ENCODE measurements around the gene POU3F3. TPM values are rescaled to one million over a fixed set of nuclear protein-coding genes. Genes with fewer than 3 reads are reported as not detected.

Gene POU3F3
- polyA plus RNA-seq, 1 donor (not counting 4 experiments of a cell fraction or from before 2014, with no cell fraction given), result not detected

DNA sequence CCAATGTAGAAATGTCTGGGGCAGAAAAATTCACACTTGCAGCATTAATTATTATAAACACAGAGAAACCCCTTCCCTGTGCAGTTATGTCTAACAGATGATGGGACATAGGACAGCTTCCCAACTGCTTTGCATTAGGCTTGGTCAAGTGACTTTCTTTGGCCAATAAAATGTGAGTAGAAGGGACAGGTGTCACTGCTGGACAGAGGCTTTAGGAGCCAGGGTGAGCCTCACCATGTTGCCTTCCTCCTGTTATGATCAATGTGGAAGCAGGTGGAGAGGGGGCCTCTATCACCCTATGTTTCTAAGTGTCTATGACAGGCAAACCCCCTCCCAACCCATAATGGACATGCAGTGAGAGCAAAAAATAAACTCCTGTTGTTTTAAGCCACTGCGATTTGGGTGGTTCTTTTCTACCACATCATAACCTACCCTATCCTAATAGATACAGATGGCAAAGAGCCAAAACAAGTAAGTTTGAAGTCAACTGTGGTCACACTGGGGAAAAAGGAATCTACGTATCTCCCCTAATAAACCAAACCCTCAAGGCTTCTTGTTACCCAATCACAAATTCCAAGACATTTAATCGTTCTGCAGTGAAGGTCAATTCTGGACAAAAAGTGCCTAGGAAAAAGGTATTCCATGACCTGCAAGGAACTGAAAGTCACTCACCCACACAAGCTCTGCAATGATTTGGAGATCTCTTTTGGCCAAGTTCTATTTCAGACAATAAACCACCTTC, 28.6 kb upstream of the POU3F3 start:
- no peak overlapping the region for H3K4me2 ChIP-seq (ENCODE audit: control insufficient read depth, extremely low read depth, insufficient read depth, low read depth, low read length)
- no peaks in the 10 kb centered on the region for H3K36me3 ChIP-seq (ENCODE audit: control insufficient read depth in 2 of 2, extremely low read depth in 1 of 2, insufficient read depth in 2 of 2, low read length in 2 of 2)
- no peak for FAIRE-seq
- H3K27me3 ChIP-seq (ENCODE audit: control insufficient read depth, extremely low read depth, insufficient read depth, low read length), result no peaks in the 10 kb centered on the region
- no peaks in the 10 kb centered on the region for H3K4me1 ChIP-seq (ENCODE audit: control insufficient read depth, extremely low read depth, insufficient read depth, low read length)
- DNase-seq (ENCODE audit: low read depth, low spot score), result no peak
- H4K20me1 ChIP-seq (ENCODE audit: control insufficient read depth, extremely low read depth, insufficient read depth, low read length), result no peaks in the 10 kb centered on the region
- no peak overlapping the region for H3K9ac ChIP-seq (ENCODE audit: control insufficient read depth, extremely low read depth, insufficient read depth, low read length)
- no peaks in the 10 kb centered on the region for H3K9me1 ChIP-seq (ENCODE audit: control insufficient read depth, extremely low read depth, insufficient read depth, low read length)
- no peak overlapping the region for H3K27ac ChIP-seq (ENCODE audit: control insufficient read depth, insufficient read depth, low read length)
- no peaks in the 10 kb centered on the region for H3K79me2 ChIP-seq (ENCODE audit: control insufficient read depth, insufficient read depth, low read length)
- H3K4me3 ChIP-seq (ENCODE audit: control insufficient read depth in 2 of 3, extremely low read depth in 1 of 3, insufficient read depth in 2 of 3, low read depth in 1 of 3, low read length in 3 of 3), result no peak overlapping the region
- TF ChIP-seq, protein P1, sequence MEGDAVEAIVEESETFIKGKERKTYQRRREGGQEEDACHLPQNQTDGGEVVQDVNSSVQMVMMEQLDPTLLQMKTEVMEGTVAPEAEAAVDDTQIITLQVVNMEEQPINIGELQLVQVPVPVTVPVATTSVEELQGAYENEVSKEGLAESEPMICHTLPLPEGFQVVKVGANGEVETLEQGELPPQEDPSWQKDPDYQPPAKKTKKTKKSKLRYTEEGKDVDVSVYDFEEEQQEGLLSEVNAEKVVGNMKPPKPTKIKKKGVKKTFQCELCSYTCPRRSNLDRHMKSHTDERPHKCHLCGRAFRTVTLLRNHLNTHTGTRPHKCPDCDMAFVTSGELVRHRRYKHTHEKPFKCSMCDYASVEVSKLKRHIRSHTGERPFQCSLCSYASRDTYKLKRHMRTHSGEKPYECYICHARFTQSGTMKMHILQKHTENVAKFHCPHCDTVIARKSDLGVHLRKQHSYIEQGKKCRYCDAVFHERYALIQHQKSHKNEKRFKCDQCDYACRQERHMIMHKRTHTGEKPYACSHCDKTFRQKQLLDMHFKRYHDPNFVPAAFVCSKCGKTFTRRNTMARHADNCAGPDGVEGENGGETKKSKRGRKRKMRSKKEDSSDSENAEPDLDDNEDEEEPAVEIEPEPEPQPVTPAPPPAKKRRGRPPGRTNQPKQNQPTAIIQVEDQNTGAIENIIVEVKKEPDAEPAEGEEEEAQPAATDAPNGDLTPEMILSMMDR (optimal IDR thresholded peaks at IDR 0.05 in 1 of 3, IDR thresholded peaks at IDR 0.05 in 1 of 3, conservative IDR thresholded peaks at IDR 0.05 in 1 of 3; ENCODE audit: extremely low read depth in 1 of 3, insufficient read depth in 2 of 3, low read length in 3 of 3), result no peak
- TF ChIP-seq EZH2 (IDR thresholded peaks at IDR 0.05; ENCODE audit: low read length), result no peak
- no peak overlapping the region for H2AFZ ChIP-seq (ENCODE audit: control insufficient read depth, low read length)
- dilution Hi-C loops (cut with MboI; ENCODE audit: extremely low pct_ligation_motif_present, low sequenced_read_pairs), result no loop called here
- H3K9me3 ChIP-seq (ENCODE audit: control insufficient read depth, low read depth, low read length), result no peaks in the 10 kb centered on the region

DNA sequence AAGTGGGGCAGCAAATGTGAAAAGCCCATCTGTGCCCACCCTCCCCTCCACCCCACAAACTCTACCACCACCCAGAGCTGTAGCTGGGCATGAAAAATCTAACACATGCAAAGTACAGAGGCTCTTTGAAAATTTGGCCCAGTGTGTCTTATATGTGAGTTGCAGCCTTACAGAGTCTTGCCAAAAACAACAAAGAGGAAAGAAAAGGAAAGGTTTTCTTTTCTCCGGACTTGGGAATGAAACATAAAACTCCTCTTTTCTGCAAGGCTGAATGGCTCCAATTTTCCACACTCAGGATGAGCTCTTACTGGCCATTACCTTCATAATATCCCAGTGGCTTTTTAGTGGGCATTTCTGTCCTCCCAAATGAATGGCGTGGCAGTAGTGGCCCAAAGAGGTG, 27.9 kb upstream of the POU3F3 start:
- dilution Hi-C loops (cut with MboI; ENCODE audit: extremely low pct_ligation_motif_present, low sequenced_read_pairs), result no loop called here

More for the DNA sequence above, 27.9 kb upstream of the POU3F3 start:
- H3K27me3 ChIP-seq (ENCODE audit: control insufficient read depth, extremely low read depth, insufficient read depth, low read length), result no peaks in the 10 kb centered on the region
- no peaks in the 10 kb centered on the region for H3K4me1 ChIP-seq (ENCODE audit: control insufficient read depth, extremely low read depth, insufficient read depth, low read length)
- no peak overlapping the region for H3K4me3 ChIP-seq (ENCODE audit: control insufficient read depth in 2 of 3, extremely low read depth in 1 of 3, insufficient read depth in 2 of 3, low read depth in 1 of 3, low read length in 3 of 3)
- H2AFZ ChIP-seq (ENCODE audit: control insufficient read depth, low read length), result no peak overlapping the region
- TF ChIP-seq EZH2 (IDR thresholded peaks at IDR 0.05; ENCODE audit: low read length), result no peak
- TF ChIP-seq, protein P1 (optimal IDR thresholded peaks at IDR 0.05 in 1 of 3, IDR thresholded peaks at IDR 0.05 in 1 of 3, conservative IDR thresholded peaks at IDR 0.05 in 1 of 3; ENCODE audit: extremely low read depth in 1 of 3, insufficient read depth in 2 of 3, low read length in 3 of 3), result no peak
- no peaks in the 10 kb centered on the region for H3K36me3 ChIP-seq (ENCODE audit: control insufficient read depth in 2 of 2, extremely low read depth in 1 of 2, insufficient read depth in 2 of 2, low read length in 2 of 2)
- no peaks in the 10 kb centered on the region for H3K79me2 ChIP-seq (ENCODE audit: control insufficient read depth, insufficient read depth, low read length)
- no peaks in the 10 kb centered on the region for H3K9me1 ChIP-seq (ENCODE audit: control insufficient read depth, extremely low read depth, insufficient read depth, low read length)
- no peaks in the 10 kb centered on the region for H4K20me1 ChIP-seq (ENCODE audit: control insufficient read depth, extremely low read depth, insufficient read depth, low read length)
- DNase-seq (ENCODE audit: low read depth, low spot score) (no peak), FAIRE-seq (no peak)
- no peak overlapping the region for H3K9ac ChIP-seq (ENCODE audit: control insufficient read depth, extremely low read depth, insufficient read depth, low read length)
- no peak overlapping the region for H3K27ac ChIP-seq (ENCODE audit: control insufficient read depth, insufficient read depth, low read length)
- no peak overlapping the region for H3K4me2 ChIP-seq (ENCODE audit: control insufficient read depth, extremely low read depth, insufficient read depth, low read depth, low read length)
- no peaks in the 10 kb centered on the region for H3K9me3 ChIP-seq (ENCODE audit: control insufficient read depth, low read depth, low read length)

All from keratinocyte (primary cell).